WERI-Rb-1 (cell line): ENCODE results near the gene PHRF1.
A peak's percentile ranks its signal among the peaks of the same experiment; 100 is the strongest.

Experiments
- DNase-seq: peaks from one replicate; pipeline ENCODE4 v3.0.0-alpha.2; 2020
- H3K27ac ChIP-seq: fragments of 250-450 bp; sonication (Bioruptor Pico); 2 replicates; pipeline ENCODE4 v1.5.1; 2020; ENCODE audit warnings: mild to moderate bottlenecking, moderate library complexity
- H3K27me3 ChIP-seq: fragments of 250-450 bp; sonication (Bioruptor Pico); 2 replicates; pipeline ENCODE4 v1.5.1; 2021; ENCODE audit warnings: mild to moderate bottlenecking, low read depth, moderate library complexity; ENCODE audit not compliant: insufficient read depth, severe bottlenecking
- H3K36me3 ChIP-seq: fragments of 250-450 bp; sonication (Bioruptor Pico); 2 replicates; pipeline ENCODE4 v1.5.1; 2020; ENCODE audit warnings: mild to moderate bottlenecking, moderate library complexity
- H3K4me3 ChIP-seq: 2 replicates; pipeline ENCODE4 v1.5.1; 2011; ENCODE audit warnings: low read depth, mild to moderate bottlenecking, control low read depth, low read length
- H3K9me3 ChIP-seq: fragments of 250-450 bp; sonication (Bioruptor Pico); 2 replicates; pipeline ENCODE4 v1.5.1; 2021; ENCODE audit warnings: mild to moderate bottlenecking, moderate library complexity; ENCODE audit not compliant: severe bottlenecking
- CTCF ChIP-seq: IDR thresholded peaks from 2 replicates; pipeline ENCODE4 v1.5.1; 2011; ENCODE audit warnings: low read depth, mild to moderate bottlenecking, control low read depth, inconsistent platforms, low read length

PHRF1 gene

GRCh38 chr11:581342-581741 lies 5.1 kb downstream of the PHRF1 start:
- Histone ChIP-seq H3K27me3 (no peaks in the 10 kb centered on the region), H3K36me3 (peaks cover 57% of the 10 kb centered on the region), H3K9me3 (no peaks in the 10 kb centered on the region), H3K4me3 (no peak overlapping the region), H3K27ac (peak overlapping the region; percentile 90)
- no peak for DNase-seq
- no peak for TF ChIP-seq CTCF

- Histone ChIP-seq H3K36me3 (peaks cover 61% of the 10 kb centered on the region), H3K27me3 (no peaks in the 10 kb centered on the region), H3K27ac (peak overlapping the region; percentile 90), H3K4me3 (no peak overlapping the region), H3K9me3 (no peaks in the 10 kb centered on the region)
- peak; percentile 35; the same call in 1 of the 2 replicates for TF ChIP-seq CTCF
- peak; percentile 55 for DNase-seq
Observed at GRCh38 chr11:581752-582151, 5.5 kb downstream of the PHRF1 start.

GRCh38 chr11:584287-584686 lies 8.0 kb downstream of the PHRF1 start:
- Histone ChIP-seq H3K9me3 (no peaks in the 10 kb centered on the region), H3K4me3 (no peak overlapping the region), H3K36me3 (peaks cover 68% of the 10 kb centered on the region), H3K27ac (no peak overlapping the region), H3K27me3 (no peaks in the 10 kb centered on the region)
- DNase-seq, result no peak
- TF ChIP-seq CTCF, result no peak

GRCh38 chr11:586376-587316 lies 10.4 kb downstream of the PHRF1 start:
- no peak for DNase-seq
- Histone ChIP-seq H3K36me3 (peaks cover 81% of the 10 kb centered on the region), H3K27ac (no peak overlapping the region), H3K4me3 (no peak overlapping the region), H3K27me3 (no peaks in the 10 kb centered on the region), H3K9me3 (no peaks in the 10 kb centered on the region)
- no peak for TF ChIP-seq CTCF

GRCh38 chr11:587546-587945 lies 11.3 kb downstream of the PHRF1 start:
- Histone ChIP-seq H3K36me3 (peaks cover 81% of the 10 kb centered on the region), H3K27ac (no peak overlapping the region)
- no peak for DNase-seq

More at GRCh38 chr11:587546-587945, 11.3 kb downstream of the PHRF1 start:
- H3K9me3 ChIP-seq, result no peaks in the 10 kb centered on the region
- no peak overlapping the region for H3K4me3 ChIP-seq
- no peak for TF ChIP-seq CTCF
- no peaks in the 10 kb centered on the region for H3K27me3 ChIP-seq
